ENCODE measurements around the gene COL20A1. TPM values are rescaled to one million over a fixed set of nuclear protein-coding genes. Genes with fewer than 3 reads are reported as not detected.

COL20A1 gene
- total and polyA plus RNA-seq, 2 of the 13 experiments (the other 11 are each of a cell fraction or from before 2014, with no cell fraction given) = not detected

DNA sequence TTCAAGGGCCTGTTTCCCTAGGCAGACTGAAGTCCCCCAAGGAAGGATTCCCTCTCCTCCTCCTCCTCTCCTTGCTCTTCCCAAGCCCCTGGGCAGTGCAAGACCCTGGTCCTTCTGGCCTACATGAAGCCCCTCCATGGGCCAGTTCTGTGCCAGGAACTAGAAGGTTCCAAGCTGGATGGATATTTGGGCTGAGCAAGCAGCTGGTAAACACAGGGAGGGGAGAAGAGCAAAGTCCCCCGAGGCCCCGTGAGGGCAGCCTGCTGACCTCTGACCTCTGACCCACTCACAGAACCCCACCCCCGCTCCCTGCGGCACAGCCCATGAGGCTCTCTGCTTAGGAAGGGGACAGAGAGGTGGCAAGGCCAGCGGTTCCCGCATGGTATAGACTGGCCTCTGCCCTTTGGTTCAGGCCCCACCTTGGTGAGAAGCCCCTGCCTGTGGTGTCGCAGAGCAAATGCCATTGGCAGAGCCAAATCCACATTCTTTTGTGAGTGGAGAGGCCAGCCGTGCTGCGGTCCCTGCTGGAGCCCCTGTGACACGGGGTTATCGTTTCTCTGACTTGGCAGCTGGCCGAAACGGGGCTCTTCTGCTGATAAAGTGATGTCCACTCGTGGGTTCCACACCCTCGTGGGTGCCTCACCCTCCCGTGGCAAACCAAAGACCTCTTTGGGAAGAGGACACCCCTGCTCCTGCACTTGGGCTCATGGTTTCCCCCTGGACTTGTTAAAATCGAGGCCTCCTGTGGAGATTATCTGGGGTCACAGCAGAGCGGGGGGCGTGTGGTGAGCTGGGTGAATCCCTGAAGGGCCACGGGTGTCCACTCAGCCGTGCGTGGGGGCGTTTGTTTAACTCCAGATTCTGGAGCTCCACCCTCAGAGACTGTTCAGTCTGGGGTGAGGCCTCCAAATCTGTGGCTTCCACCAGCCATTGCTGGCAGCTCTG is 70.3 kb downstream of the COL20A1 start (continued):
- TF ChIP-seq, protein P1, sequence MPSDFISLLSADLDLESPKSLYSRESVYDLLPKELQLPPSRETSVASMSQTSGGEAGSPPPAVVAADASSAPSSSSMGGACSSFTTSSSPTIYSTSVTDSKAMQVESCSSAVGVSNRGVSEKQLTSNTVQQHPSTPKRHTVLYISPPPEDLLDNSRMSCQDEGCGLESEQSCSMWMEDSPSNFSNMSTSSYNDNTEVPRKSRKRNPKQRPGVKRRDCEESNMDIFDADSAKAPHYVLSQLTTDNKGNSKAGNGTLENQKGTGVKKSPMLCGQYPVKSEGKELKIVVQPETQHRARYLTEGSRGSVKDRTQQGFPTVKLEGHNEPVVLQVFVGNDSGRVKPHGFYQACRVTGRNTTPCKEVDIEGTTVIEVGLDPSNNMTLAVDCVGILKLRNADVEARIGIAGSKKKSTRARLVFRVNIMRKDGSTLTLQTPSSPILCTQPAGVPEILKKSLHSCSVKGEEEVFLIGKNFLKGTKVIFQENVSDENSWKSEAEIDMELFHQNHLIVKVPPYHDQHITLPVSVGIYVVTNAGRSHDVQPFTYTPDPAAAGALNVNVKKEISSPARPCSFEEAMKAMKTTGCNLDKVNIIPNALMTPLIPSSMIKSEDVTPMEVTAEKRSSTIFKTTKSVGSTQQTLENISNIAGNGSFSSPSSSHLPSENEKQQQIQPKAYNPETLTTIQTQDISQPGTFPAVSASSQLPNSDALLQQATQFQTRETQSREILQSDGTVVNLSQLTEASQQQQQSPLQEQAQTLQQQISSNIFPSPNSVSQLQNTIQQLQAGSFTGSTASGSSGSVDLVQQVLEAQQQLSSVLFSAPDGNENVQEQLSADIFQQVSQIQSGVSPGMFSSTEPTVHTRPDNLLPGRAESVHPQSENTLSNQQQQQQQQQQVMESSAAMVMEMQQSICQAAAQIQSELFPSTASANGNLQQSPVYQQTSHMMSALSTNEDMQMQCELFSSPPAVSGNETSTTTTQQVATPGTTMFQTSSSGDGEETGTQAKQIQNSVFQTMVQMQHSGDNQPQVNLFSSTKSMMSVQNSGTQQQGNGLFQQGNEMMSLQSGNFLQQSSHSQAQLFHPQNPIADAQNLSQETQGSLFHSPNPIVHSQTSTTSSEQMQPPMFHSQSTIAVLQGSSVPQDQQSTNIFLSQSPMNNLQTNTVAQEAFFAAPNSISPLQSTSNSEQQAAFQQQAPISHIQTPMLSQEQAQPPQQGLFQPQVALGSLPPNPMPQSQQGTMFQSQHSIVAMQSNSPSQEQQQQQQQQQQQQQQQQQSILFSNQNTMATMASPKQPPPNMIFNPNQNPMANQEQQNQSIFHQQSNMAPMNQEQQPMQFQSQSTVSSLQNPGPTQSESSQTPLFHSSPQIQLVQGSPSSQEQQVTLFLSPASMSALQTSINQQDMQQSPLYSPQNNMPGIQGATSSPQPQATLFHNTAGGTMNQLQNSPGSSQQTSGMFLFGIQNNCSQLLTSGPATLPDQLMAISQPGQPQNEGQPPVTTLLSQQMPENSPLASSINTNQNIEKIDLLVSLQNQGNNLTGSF (CRISPR knock-in tag; IDR thresholded peaks at IDR 0.05) = no peak
- no peak for TF ChIP-seq KLF9 (CRISPR knock-in tag; IDR thresholded peaks at IDR 0.05; ENCODE audit: low read depth)
- peak; percentile 64; the same call in 1 of the 2 replicates for TF ChIP-seq ZSCAN25 (CRISPR knock-in tag; IDR thresholded peaks at IDR 0.05)
- TF ChIP-seq U2AF2 (IDR thresholded peaks at IDR 0.05; ENCODE audit: low read depth, low read length) = no peak
- 0 out of 2 replicates have a peak, but pooled peaks have one; percentile 14 for TF ChIP-seq GLI4 (CRISPR knock-in tag; IDR thresholded peaks at IDR 0.05; ENCODE audit: borderline replicate concordance)
- TF ChIP-seq ZFP36L1 (CRISPR knock-in tag; IDR thresholded peaks at IDR 0.05) = no peak
- TF ChIP-seq MAFG (CRISPR knock-in tag; IDR thresholded peaks at IDR 0.05) = peak; percentile 64
- 0 out of 2 replicates have a peak, but pooled peaks have one; percentile 47 for TF ChIP-seq ZNF552 (CRISPR knock-in tag; IDR thresholded peaks at IDR 0.05; ENCODE audit: borderline replicate concordance)
- TF ChIP-seq, protein P2, sequence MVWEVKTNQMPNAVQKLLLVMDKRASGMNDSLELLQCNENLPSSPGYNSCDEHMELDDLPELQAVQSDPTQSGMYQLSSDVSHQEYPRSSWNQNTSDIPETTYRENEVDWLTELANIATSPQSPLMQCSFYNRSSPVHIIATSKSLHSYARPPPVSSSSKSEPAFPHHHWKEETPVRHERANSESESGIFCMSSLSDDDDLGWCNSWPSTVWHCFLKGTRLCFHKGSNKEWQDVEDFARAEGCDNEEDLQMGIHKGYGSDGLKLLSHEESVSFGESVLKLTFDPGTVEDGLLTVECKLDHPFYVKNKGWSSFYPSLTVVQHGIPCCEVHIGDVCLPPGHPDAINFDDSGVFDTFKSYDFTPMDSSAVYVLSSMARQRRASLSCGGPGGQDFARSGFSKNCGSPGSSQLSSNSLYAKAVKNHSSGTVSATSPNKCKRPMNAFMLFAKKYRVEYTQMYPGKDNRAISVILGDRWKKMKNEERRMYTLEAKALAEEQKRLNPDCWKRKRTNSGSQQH (CRISPR knock-in tag; IDR thresholded peaks at IDR 0.05; ENCODE audit: low read depth) = no peak
- no peak for TF ChIP-seq ATF3 (CRISPR knock-in tag; IDR thresholded peaks at IDR 0.05)
- TF ChIP-seq KDM3A (CRISPR knock-in tag; IDR thresholded peaks at IDR 0.05; ENCODE audit: low read depth) = no peak
- TF ChIP-seq MTF2 (CRISPR knock-in tag; IDR thresholded peaks at IDR 0.05; ENCODE audit: borderline replicate concordance) = peak; percentile 55; the same call in 1 of the 2 replicates
- peak; percentile 71; the same call in 1 of the 2 replicates for TF ChIP-seq HNRNPL (IDR thresholded peaks at IDR 0.05; ENCODE audit: low read depth, low read length)
- TF ChIP-seq ZSCAN29 (CRISPR knock-in tag; conservative IDR thresholded peaks at IDR 0.05) = no peak
- TF ChIP-seq SP2 (CRISPR knock-in tag; IDR thresholded peaks at IDR 0.05) = 0 out of 2 replicates have a peak, but pooled peaks have one; percentile 32
- TF ChIP-seq ZNF598 (CRISPR knock-in tag; IDR thresholded peaks at IDR 0.05; ENCODE audit: borderline replicate concordance) = 0 out of 2 replicates have a peak, but pooled peaks have one; percentile 13
- no peak for TF ChIP-seq ZNF143 (CRISPR knock-in tag; IDR thresholded peaks at IDR 0.05)
- TF ChIP-seq ZFAT (CRISPR knock-in tag; conservative IDR thresholded peaks at IDR 0.05) = no peak
- peak; percentile 63 for TF ChIP-seq FOXC1 (CRISPR knock-in tag; IDR thresholded peaks at IDR 0.05; ENCODE audit: borderline replicate concordance)
- TF ChIP-seq, protein P3, sequence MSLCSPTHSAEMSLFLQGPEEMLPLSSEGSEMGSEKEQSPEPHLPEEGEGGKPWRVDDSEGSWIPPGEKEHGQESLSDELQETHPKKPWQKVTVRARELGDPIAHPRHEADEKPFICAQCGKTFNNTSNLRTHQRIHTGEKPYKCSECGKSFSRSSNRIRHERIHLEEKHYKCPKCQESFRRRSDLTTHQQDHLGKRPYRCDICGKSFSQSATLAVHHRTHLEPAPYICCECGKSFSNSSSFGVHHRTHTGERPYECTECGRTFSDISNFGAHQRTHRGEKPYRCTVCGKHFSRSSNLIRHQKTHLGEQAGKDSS (CRISPR knock-in tag; IDR thresholded peaks at IDR 0.05; ENCODE audit: borderline replicate concordance, low read depth) = no peak
